Skeletal muscle tissue (tissue), 4 donors: ENCODE results near the gene PITPNM1. TPM values are rescaled to one million over a fixed set of nuclear protein-coding genes. Genes with fewer than 3 reads are reported as not detected.
A peak's percentile ranks its signal among the peaks of the same experiment; 100 is the strongest.
"Not testable (repeated sequence)": the region's sequence is repeated elsewhere in the genome, so short reads cannot be mapped to it uniquely, and the experiment has no call there.

Experiments
- H3K27ac ChIP-seq: one replicate; pipeline ENCODE4 v1.7.0; 2013; ENCODE audit warnings: mild to moderate bottlenecking, low read depth, low read length, inconsistent platforms
- H3K27me3 ChIP-seq, 3 donors: one replicate each; pipeline ENCODE4 v1.7.0; 2013; ENCODE audit warnings: low read length in 3 of 3; ENCODE audit not compliant: control insufficient read depth in 3 of 3, insufficient read depth in 3 of 3
- H3K36me3 ChIP-seq, 3 donors: one replicate each; pipeline ENCODE4 v1.7.0; 2013; ENCODE audit warnings: low read length in 3 of 3; ENCODE audit not compliant: control insufficient read depth in 3 of 3, insufficient read depth in 3 of 3
- H3K4me1 ChIP-seq, 3 donors: one replicate each; pipeline ENCODE4 v1.7.0; 2013; ENCODE audit warnings: low read length in 3 of 3, mild to moderate bottlenecking in 3 of 3; ENCODE audit not compliant: control insufficient read depth in 3 of 3, insufficient read depth in 3 of 3
- H3K4me3 ChIP-seq, 3 donors: one replicate each; pipeline ENCODE4 v1.7.0; 2013; ENCODE audit warnings: low read length in 3 of 3
- H3K9ac ChIP-seq, 3 donors: one replicate each; pipeline ENCODE4 v1.7.0; 2013; ENCODE audit warnings: low read length in 3 of 3, mild to moderate bottlenecking in 3 of 3, moderate library complexity in 2 of 3, low read depth in 1 of 3
- H3K9me3 ChIP-seq, 3 donors: one replicate each; pipeline ENCODE4 v1.7.0; 2013; ENCODE audit warnings: low read length in 3 of 3; ENCODE audit not compliant: control insufficient read depth in 3 of 3
- total RNA-seq: library from RNA; depleted of rRNA; stranded (reverse); fragments of >200 nt; gene quantifications from one replicate; pipeline ENCODE4 v1.2.3, GENCODE V29; 2014
- donor health status: Osteomylitis.

Gene PITPNM1
- total RNA-seq, 1 donor from 2014 or later = 5.7 TPM

- Histone ChIP-seq H3K27me3 (no peaks in the 10 kb centered on the region), H3K27ac (no peak overlapping the region), H3K9ac (peak overlapping the region in 1 of 3 donors; percentile 33)
Observed at GRCh38 chr11:67466962-67467771, 38.0 kb downstream of the PITPNM1 start.

GRCh38 chr11:67466367-67466766 is 38.8 kb downstream of the PITPNM1 start:
- no peak overlapping the region for H3K9ac ChIP-seq
- H3K9me3 ChIP-seq = no peaks in the 10 kb centered on the region
- H3K4me3 ChIP-seq = no peak overlapping the region
- H3K36me3 ChIP-seq = peaks cover 0 to 2% (median 0%) of the 10 kb centered on the region in 3 donors
- H3K4me1 ChIP-seq = peaks cover 19 to 28% (median 21%) of the 10 kb centered on the region in 3 donors
- H3K27me3 ChIP-seq = no peaks in the 10 kb centered on the region
- H3K27ac ChIP-seq = no peak overlapping the region

More at GRCh38 chr11:67466962-67467771, 38.0 kb downstream of the PITPNM1 start:
- H3K4me1 ChIP-seq = peaks cover 19 to 28% (median 21%) of the 10 kb centered on the region in 3 donors
- H3K9me3 ChIP-seq = no peaks in the 10 kb centered on the region
- H3K4me3 ChIP-seq = no peak overlapping the region
- H3K36me3 ChIP-seq = peaks cover 0 to 2% (median 0%) of the 10 kb centered on the region in 3 donors

- peaks cover 19 to 28% (median 21%) of the 10 kb centered on the region in 3 donors for H3K4me1 ChIP-seq
- not testable (repeated sequence) for H3K9me3 ChIP-seq, H3K27me3 ChIP-seq, H3K36me3 ChIP-seq, H3K27ac ChIP-seq
- H3K9ac ChIP-seq = peak overlapping the region in 1 of 3 donors; percentile 43
- H3K4me3 ChIP-seq = peak overlapping the region; percentile 69 to 76 (median 73)
Observed at GRCh38 chr11:67465530-67465929, 39.6 kb downstream of the PITPNM1 start.

GRCh38 chr11:67465189-67465510 is 40.0 kb downstream of the PITPNM1 start:
- H3K27ac ChIP-seq = peak overlapping the region; percentile 76
- H3K4me3 ChIP-seq = peak overlapping the region; percentile 69 to 76 (median 73)
- no peaks in the 10 kb centered on the region for H3K27me3 ChIP-seq
- no peaks in the 10 kb centered on the region for H3K9me3 ChIP-seq
- H3K36me3 ChIP-seq = peaks cover 0 to 2% (median 0%) of the 10 kb centered on the region in 3 donors
- H3K4me1 ChIP-seq = peaks cover 19 to 28% (median 21%) of the 10 kb centered on the region in 3 donors
- H3K9ac ChIP-seq = peak overlapping the region; percentile 43 to 74 (median 62)

- Histone ChIP-seq H3K9ac (peak overlapping the region; percentile 62 to 79 (median 74)), H3K9me3 (no peaks in the 10 kb centered on the region), H3K4me3 (peak overlapping the region; percentile 69 to 76 (median 73)), H3K27me3 (no peaks in the 10 kb centered on the region), H3K4me1 (peaks cover 19 to 28% (median 21%) of the 10 kb centered on the region in 3 donors), H3K27ac (peak overlapping the region; percentile 76), H3K36me3 (peaks cover 0 to 2% (median 0%) of the 10 kb centered on the region in 3 donors)
Observed at GRCh38 chr11:67464411-67465188, 40.6 kb downstream of the PITPNM1 start.

- peak overlapping the region; percentile 45 to 79 (median 74) for H3K9ac ChIP-seq
- peak overlapping the region; percentile 66 to 69 (median 69) for H3K4me3 ChIP-seq
- no peaks in the 10 kb centered on the region for H3K27me3 ChIP-seq
- H3K36me3 ChIP-seq = peaks cover 0 to 2% (median 0%) of the 10 kb centered on the region in 3 donors
- H3K27ac ChIP-seq = peak overlapping the region; percentile 76
- H3K9me3 ChIP-seq = no peaks in the 10 kb centered on the region
- H3K4me1 ChIP-seq = peaks cover 19 to 28% (median 21%) of the 10 kb centered on the region in 3 donors
Observed at GRCh38 chr11:67463680-67464410, 41.3 kb downstream of the PITPNM1 start.

- H3K36me3 ChIP-seq = peaks cover 0 to 2% (median 0%) of the 10 kb centered on the region in 3 donors
- no peaks in the 10 kb centered on the region for H3K9me3 ChIP-seq
- H3K4me3 ChIP-seq = no peak overlapping the region
- H3K27ac ChIP-seq = no peak overlapping the region
- H3K27me3 ChIP-seq = no peaks in the 10 kb centered on the region
- peaks cover 15 to 24% (median 17%) of the 10 kb centered on the region in 3 donors for H3K4me1 ChIP-seq
- H3K9ac ChIP-seq = peak overlapping the region in 1 of 3 donors; percentile 8
Observed at GRCh38 chr11:67463186-67463585, 42.0 kb downstream of the PITPNM1 start.

GRCh38 chr11:67458266-67458665 is 46.9 kb downstream of the PITPNM1 start:
- H3K9ac ChIP-seq = no peak overlapping the region
- H3K4me3 ChIP-seq = no peak overlapping the region
- peaks cover 0 to 6% (median 0%) of the 10 kb centered on the region in 3 donors for H3K27me3 ChIP-seq
- H3K9me3 ChIP-seq = no peaks in the 10 kb centered on the region
- no peaks in the 10 kb centered on the region for H3K4me1 ChIP-seq
- no peaks in the 10 kb centered on the region for H3K36me3 ChIP-seq
- H3K27ac ChIP-seq = no peak overlapping the region

- Histone ChIP-seq H3K36me3 (no peaks in the 10 kb centered on the region), H3K27ac (no peak overlapping the region), H3K9ac (no peak overlapping the region), H3K4me3 (no peak overlapping the region), H3K4me1 (peaks cover 0 to 3% (median 3%) of the 10 kb centered on the region in 3 donors), H3K27me3 (peaks cover 0 to 6% (median 0%) of the 10 kb centered on the region in 3 donors), H3K9me3 (no peaks in the 10 kb centered on the region)
Observed at GRCh38 chr11:67457453-67457852, 47.7 kb downstream of the PITPNM1 start.
